Adrenal gland (tissue), 12 donors: Measurements from ENCODE around the gene PSMA6. TPM values are rescaled to one million over a fixed set of nuclear protein-coding genes. Genes with fewer than 3 reads are reported as not detected.
"Not testable (repeated sequence)": the region's sequence is repeated elsewhere in the genome, so short reads cannot be mapped to it uniquely, and the experiment has no call there.

Experiments
- DNase-seq, 7 donors: peaks; one replicate each; pipeline ENCODE4 v3.0.0-alpha.2; 2019 to 2020
- H3K27ac ChIP-seq, 5 donors: fragments of 200-600 bp; sonication (generic) in 4 of 5; 1 replicate in 3 of 5; 2 replicates in 2 of 5; pipeline versions ENCODE4 v1.5.1 to v1.8.0; 2016 to 2020; ENCODE audit warnings: mild to moderate bottlenecking in 1 of 5
- H3K27me3 ChIP-seq: fragments of 200-600 bp; 2 replicates; pipeline ENCODE4 v1.8.0; 2021
- H3K36me3 ChIP-seq, 2 donors: fragments of 200-600 bp; replicated peaks in 1 of 2; 1 replicate in 1 of 2; 2 replicates in 1 of 2; pipeline versions ENCODE4 v1.5.1 to v1.8.0; 2018 to 2022
- H3K4me1 ChIP-seq, 2 donors: fragments of 200-600 bp; replicated peaks in 1 of 2; 1 replicate in 1 of 2; 2 replicates in 1 of 2; pipeline versions ENCODE4 v1.5.1 to v1.8.0; 2018 to 2021
- H3K4me3 ChIP-seq, 4 donors: fragments of 200-600 bp; sonication (generic) in 3 of 4; one replicate each; pipeline ENCODE4 v1.5.1; 2016 to 2018
- H3K9me3 ChIP-seq, 3 donors: fragments of 200-600 bp; sonication (generic) in 1 of 3; replicated peaks in 1 of 3; 1 replicate in 2 of 3; 2 replicates in 1 of 3; pipeline versions ENCODE4 v1.5.1 to v1.8.0; 2016 to 2021
- POLR2A ChIP-seq, 2 donors: fragments of 450-650 bp; IDR thresholded peaks; one replicate each; pipeline ENCODE4 v1.6.1; 2017; ENCODE audit warnings: antibody characterized with exemption in 2 of 2, mild to moderate bottlenecking in 2 of 2, moderate library complexity in 1 of 2
- WGBS, 4 donors: extraction: QIAGEN DNeasy Blood & Tissue Kit in 2 of 4; methylation state at CpG; one replicate each; pipeline versions ENCODE4 v1.1.5 to v1.1.7; 2013 to 2017; 5-methylcytosine and 5-hydroxymethylcytosine counted together
- intact Hi-C, 2 donors: fragments of 100-400 bp; cut with DNase I; formaldehyde crosslinking; loops; one replicate each; pipeline versions ENCODE4 v1.14.1 to v1.15.0; 2022 to 2023
- polyA plus RNA-seq, 3 donors: library from polyadenylated mRNA; stranded (reverse); fragments of 200-250 nt in 2 of 3; fragments of 350-450 nt in 1 of 3; fragmentation: Illumina TruSeq in 1 of 3; extraction: RNeasy Lipid Tissue Mini Kit (QIAGEN cat#74804) in 1 of 3; gene quantifications; one replicate each; pipeline ENCODE4 v1.2.3, GENCODE V29; 2013 to 2014
- total RNA-seq, 9 donors: library from RNA; depleted of rRNA in 4 of 9; stranded (reverse); fragments of >200 nt in 4 of 9; fragments of 120-200 nt in 1 of 9; fragmentation: NEBNext Ultra II Directional in 1 of 9; extraction: Animal tissue kit (Norgen Biotek cat#: 25700) in 1 of 9; gene quantifications; one replicate each; pipeline versions ENCODE4 v1.1.0 to v1.2.4, GENCODE V29; 2013 to 2023
- TF ChIP-seq, protein P1 (sequence below), 6 experiments: fragments of 450-650 bp in 4 of 6; fragments of 200-600 bp in 2 of 6; sonication (generic) in 1 of 6; IDR thresholded peaks; 1 replicate in 5 of 6; 2 replicates in 1 of 6; pipeline versions ENCODE4 v1.5.1 to v1.8.0; 2016 to 2021; ENCODE audit warnings: antibody characterized with exemption in 6 of 6, mild to moderate bottlenecking in 2 of 6, moderate library complexity in 1 of 6
- donor health status: healthy with polysubstance abuse.
- donor health status: Bipolar disorder and iron deficiency.
- donor health status: DM: yes; HTN: yes; CAD: no.
- donor health status: DM: no; HTN: no; CAD: no.
- donor health status: DM: no; HTN: no; CAD: no.
- donor health status: DM: yes; HTN: yes; CAD: no.

PSMA6 gene
- total and polyA plus RNA-seq, 12 donors = 114 to 393 (median 185) TPM

- Histone ChIP-seq H3K4me1 (no peaks in the 10 kb centered on the region), H3K4me3 (no peak overlapping the region), H3K36me3 (no peaks in the 10 kb centered on the region), H3K27me3 (no peaks in the 10 kb centered on the region), H3K27ac (no peak overlapping the region), H3K9me3 (no peaks in the 10 kb centered on the region)
- no peak for DNase-seq
- WGBS, 4 donors = 75 to 84% (median 83%) methylated on average over 4 of the region's 4 CpGs
- intact Hi-C loops = no loop called here
- TF ChIP-seq, protein P1, sequence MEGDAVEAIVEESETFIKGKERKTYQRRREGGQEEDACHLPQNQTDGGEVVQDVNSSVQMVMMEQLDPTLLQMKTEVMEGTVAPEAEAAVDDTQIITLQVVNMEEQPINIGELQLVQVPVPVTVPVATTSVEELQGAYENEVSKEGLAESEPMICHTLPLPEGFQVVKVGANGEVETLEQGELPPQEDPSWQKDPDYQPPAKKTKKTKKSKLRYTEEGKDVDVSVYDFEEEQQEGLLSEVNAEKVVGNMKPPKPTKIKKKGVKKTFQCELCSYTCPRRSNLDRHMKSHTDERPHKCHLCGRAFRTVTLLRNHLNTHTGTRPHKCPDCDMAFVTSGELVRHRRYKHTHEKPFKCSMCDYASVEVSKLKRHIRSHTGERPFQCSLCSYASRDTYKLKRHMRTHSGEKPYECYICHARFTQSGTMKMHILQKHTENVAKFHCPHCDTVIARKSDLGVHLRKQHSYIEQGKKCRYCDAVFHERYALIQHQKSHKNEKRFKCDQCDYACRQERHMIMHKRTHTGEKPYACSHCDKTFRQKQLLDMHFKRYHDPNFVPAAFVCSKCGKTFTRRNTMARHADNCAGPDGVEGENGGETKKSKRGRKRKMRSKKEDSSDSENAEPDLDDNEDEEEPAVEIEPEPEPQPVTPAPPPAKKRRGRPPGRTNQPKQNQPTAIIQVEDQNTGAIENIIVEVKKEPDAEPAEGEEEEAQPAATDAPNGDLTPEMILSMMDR (IDR thresholded peaks at IDR 0.05) = no peak
- no peak for TF ChIP-seq POLR2A (IDR thresholded peaks at IDR 0.05)
Measured at GRCh38 chr14:35250319-35250718, 41.9 kb upstream of the PSMA6 start.

- H3K27me3 ChIP-seq = no peaks in the 10 kb centered on the region
- no peaks in the 10 kb centered on the region for H3K4me1 ChIP-seq
- H3K9me3 ChIP-seq = no peaks in the 10 kb centered on the region
- TF ChIP-seq, protein P1 (IDR thresholded peaks at IDR 0.05) = no peak
- no peak for TF ChIP-seq POLR2A (IDR thresholded peaks at IDR 0.05)
- intact Hi-C loops = no loop called here
- 67 to 78% (median 69%) methylated on average over 1 of the region's 1 CpG for WGBS, 4 donors
- no peak overlapping the region for H3K4me3 ChIP-seq
- no peak for DNase-seq
- H3K36me3 ChIP-seq = no peaks in the 10 kb centered on the region
- no peak overlapping the region for H3K27ac ChIP-seq
Measured at GRCh38 chr14:35252451-35252868, 39.7 kb upstream of the PSMA6 start.

DNA sequence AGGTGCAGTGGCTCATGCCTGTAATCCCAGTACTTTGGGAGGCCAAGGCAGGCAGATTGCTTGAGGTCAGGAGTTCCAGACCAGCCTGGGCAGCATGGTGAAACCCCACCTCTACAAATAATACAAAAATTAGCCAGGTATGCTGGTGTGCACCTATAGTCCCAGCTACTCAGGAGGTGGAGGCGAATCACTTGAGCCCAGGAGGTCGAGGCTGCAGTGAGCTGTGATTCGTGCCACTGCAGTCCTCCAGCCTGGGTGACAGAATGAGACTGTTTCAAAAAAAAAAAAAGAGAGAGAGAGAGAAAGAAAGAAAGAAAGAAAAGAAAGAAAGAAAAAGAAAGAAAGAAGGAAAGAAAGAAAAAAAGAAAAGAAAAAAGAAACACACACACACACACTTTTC lies 39.1 kb upstream of the PSMA6 start:
- H3K36me3 ChIP-seq, H3K4me1 ChIP-seq, H3K27ac ChIP-seq, H3K27me3 ChIP-seq, intact Hi-C loops, H3K9me3 ChIP-seq, DNase-seq, H3K4me3 ChIP-seq: not testable (repeated sequence)
- WGBS, 4 donors = 92 to 100% (median 95%) methylated on average over 3 of the region's 3 CpGs

- intact Hi-C loops = not testable (repeated sequence)
Measured at GRCh38 chr14:35254034-35254622, 38.1 kb upstream of the PSMA6 start.

DNA sequence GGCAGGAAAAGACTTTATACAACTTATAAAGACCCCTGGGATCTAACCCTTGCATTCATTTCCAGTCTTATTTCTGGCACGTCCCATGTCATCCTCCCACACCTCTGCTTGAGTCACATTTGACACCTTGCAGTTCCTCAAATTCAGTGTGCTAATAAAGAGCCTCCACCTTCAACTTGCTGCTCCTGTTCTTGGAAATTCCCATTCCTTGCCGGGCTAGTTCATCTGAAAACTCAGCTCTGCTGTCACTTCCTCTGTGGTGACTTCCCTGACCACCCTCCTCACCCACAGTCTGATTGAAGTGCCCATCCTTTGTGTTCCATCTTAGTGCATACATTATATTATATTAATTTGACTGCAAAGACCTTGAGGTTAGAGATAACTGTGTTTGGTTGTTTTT lies 37.4 kb upstream of the PSMA6 start:
- Histone ChIP-seq H3K36me3 (no peaks in the 10 kb centered on the region), H3K27me3 (no peaks in the 10 kb centered on the region), H3K4me1 (peaks cover 0 to 7% of the 10 kb centered on the region in 2 donors), H3K4me3 (no peak overlapping the region), H3K9me3 (no peaks in the 10 kb centered on the region), H3K27ac (no peak overlapping the region)
- intact Hi-C loops = no loop called here
- TF ChIP-seq, protein P1 (IDR thresholded peaks at IDR 0.05) = no peak
- no peak for TF ChIP-seq POLR2A (IDR thresholded peaks at IDR 0.05)
- DNase-seq = no peak
- 65 to 77% (median 71%) methylated on average over 2 of the region's 2 CpGs for WGBS, 4 donors

More at GRCh38 chr14:35254034-35254622, 38.1 kb upstream of the PSMA6 start:
- DNase-seq, H3K36me3 ChIP-seq, H3K9me3 ChIP-seq, H3K27ac ChIP-seq, H3K4me3 ChIP-seq, H3K4me1 ChIP-seq, H3K27me3 ChIP-seq: not testable (repeated sequence)
- WGBS, 4 donors = 80 to 94% (median 91%) methylated on average over 7 of the region's 7 CpGs
